IMR-90 (cell line): ENCODE data around the gene KRTAP4-16. TPM values are rescaled to one million over a fixed set of nuclear protein-coding genes. Genes with fewer than 3 reads are reported as not detected.

Experiments used
- ATAC-seq: fragments of 200-7000 bp; cut with Tn5 transposase; 2 replicates; pipeline ENCODE4 v1.9.1; 2020; ENCODE audit warnings: low read depth, mild to moderate bottlenecking, moderate library complexity
- BruUV-seq: library from RNA; stranded (reverse); fragments of 400-500 nt; replicated peaks from 2 replicates; lab custom pipeline; 2021; lab: Mats Ljungman, UMichigan
- CTCF ChIA-PET: fragments of 300-600 bp; formaldehyde crosslinking; extraction: SDS; loops from one replicate; lab custom pipeline; 2021; ENCODE audit warnings: antibody characterized with exemption; lab: Yijun Ruan, JAX
- POLR2A ChIA-PET: fragments of 300-600 bp; sonication (Branson Sonifier 250); formaldehyde crosslinking; loops from one replicate; lab custom pipeline; 2022; ENCODE audit warnings: antibody characterized with exemption; ENCODE audit not compliant: unreplicated experiment; lab: Charles Lee
- DNase-seq: peaks from one replicate; pipeline ENCODE4 v3.0.0; 2013
- H2AFZ ChIP-seq: replicated peaks from 2 replicates; pipeline ENCODE3; 2013; ENCODE audit warnings: low read length, mild to moderate bottlenecking; ENCODE audit not compliant: poor library complexity
- H2AK5ac ChIP-seq: 2 replicates; pipeline ENCODE4 v1.6.1; 2013; ENCODE audit warnings: low read depth, low read length, inconsistent platforms
- H2AK9ac ChIP-seq: replicated peaks from 2 replicates; pipeline ENCODE3; 2013; ENCODE audit warnings: mild to moderate bottlenecking, low read depth, low read length, moderate library complexity; ENCODE audit not compliant: poor library complexity
- H2BK120ac ChIP-seq: 2 replicates; pipeline ENCODE4 v1.6.1; 2013; ENCODE audit warnings: low read depth, low read length, inconsistent platforms
- H2BK15ac ChIP-seq: 3 replicates; pipeline ENCODE4 v1.6.1; 2013; ENCODE audit warnings: low read depth, low read length, inconsistent platforms
- H2BK20ac ChIP-seq: 2 replicates; pipeline ENCODE4 v1.6.1; 2013; ENCODE audit warnings: low read depth, mild to moderate bottlenecking, inconsistent platforms, low read length, moderate library complexity
- H2BK5ac ChIP-seq: 2 replicates; pipeline ENCODE4 v1.6.1; 2013; ENCODE audit warnings: mild to moderate bottlenecking, low read depth, low read length, inconsistent platforms; ENCODE audit not compliant: poor library complexity, severe bottlenecking
- H3K14ac ChIP-seq: replicated peaks from 2 replicates; pipeline ENCODE4 v1.6.1; 2013; ENCODE audit warnings: low read depth, low read length, inconsistent platforms
- H3K18ac ChIP-seq: 2 replicates; pipeline ENCODE4 v1.6.1; 2013; ENCODE audit warnings: low read depth, low read length, control low read depth
- H3K23ac ChIP-seq: 2 replicates; pipeline ENCODE4 v1.6.1; 2013; ENCODE audit warnings: low read depth, low read length, inconsistent platforms
- H3K27ac ChIP-seq: 2 replicates; pipeline ENCODE4 v1.5.1; 2013; ENCODE audit warnings: mild to moderate bottlenecking, control low read depth, low read length; ENCODE audit not compliant: insufficient read depth
- H3K27me3 ChIP-seq: 2 replicates; pipeline ENCODE4 v1.6.1; 2013; ENCODE audit warnings: low read length; ENCODE audit not compliant: control insufficient read depth, insufficient read depth
- H3K36me3 ChIP-seq: 2 replicates; pipeline ENCODE4 v1.6.1; 2013; ENCODE audit warnings: low read length, mixed read lengths; ENCODE audit not compliant: control insufficient read depth, insufficient read depth
- H3K4ac ChIP-seq: 2 replicates; pipeline ENCODE4 v1.6.1; 2013; ENCODE audit warnings: low read depth, low read length, inconsistent platforms
- H3K4me1 ChIP-seq: 2 replicates; pipeline ENCODE4 v1.6.1; 2013; ENCODE audit warnings: low read length, mixed read lengths; ENCODE audit not compliant: control insufficient read depth, insufficient read depth
- H3K4me2 ChIP-seq: 2 replicates; pipeline ENCODE4 v1.6.1; 2013; ENCODE audit warnings: low read depth, mild to moderate bottlenecking, control low read depth, low read length, moderate library complexity
- H3K4me3 ChIP-seq: 2 replicates; pipeline ENCODE4 v1.5.1; 2013; ENCODE audit warnings: low read depth, mild to moderate bottlenecking, control low read depth, low read length, moderate library complexity; ENCODE audit not compliant: insufficient read depth
- H3K56ac ChIP-seq: 2 replicates; pipeline ENCODE4 v1.6.1; 2013; ENCODE audit warnings: low read length, inconsistent platforms; ENCODE audit not compliant: insufficient read depth; ENCODE audit errors: extremely low read depth
- H3K79me1 ChIP-seq, 2 experiments: 2 replicates each; pipeline ENCODE4 v1.6.1; 2013; ENCODE audit warnings: low read length in 2 of 2, inconsistent platforms in 1 of 2, low read depth in 1 of 2
- H3K9ac ChIP-seq: 2 replicates; pipeline ENCODE4 v1.6.1; 2013; ENCODE audit warnings: low read depth, low read length, control low read depth
- H3K9me1 ChIP-seq: 2 replicates; pipeline ENCODE4 v1.6.1; 2013; ENCODE audit warnings: low read length, inconsistent platforms; ENCODE audit not compliant: insufficient read depth
- H3K9me3 ChIP-seq: 2 replicates; pipeline ENCODE4 v1.6.1; 2013; ENCODE audit warnings: low read length; ENCODE audit not compliant: control insufficient read depth, insufficient read depth
- H4K20me1 ChIP-seq: 2 replicates; pipeline ENCODE4 v1.6.1; 2013; ENCODE audit warnings: low read length, inconsistent platforms; ENCODE audit not compliant: insufficient read depth
- H4K5ac ChIP-seq: 2 replicates; pipeline ENCODE4 v1.6.1; 2013; ENCODE audit warnings: mild to moderate bottlenecking, low read depth, low read length, control low read depth
- H4K8ac ChIP-seq, 2 experiments: 2 replicates each; pipeline ENCODE4 v1.6.1; 2013; ENCODE audit warnings: low read depth in 2 of 2, low read length in 2 of 2, control low read depth in 1 of 2, inconsistent platforms in 1 of 2
- H4K91ac ChIP-seq: 2 replicates; pipeline ENCODE4 v1.6.1; 2013; ENCODE audit warnings: low read depth, low read length, inconsistent platforms; ENCODE audit not compliant: insufficient read depth
- BHLHE40 ChIP-seq: fragments of 150-350 bp; IDR thresholded peaks from 2 replicates; pipeline ENCODE4 v1.6.1; 2016; ENCODE audit warnings: mild to moderate bottlenecking, low read depth, low read length
- CEBPB ChIP-seq: IDR thresholded peaks from 2 replicates; pipeline ENCODE4 v1.6.1; 2012; ENCODE audit warnings: low read depth, low read length, improper control_type of control experiment
- CHD1 ChIP-seq: IDR thresholded peaks from 2 replicates; pipeline ENCODE4 v1.6.1; 2012; ENCODE audit warnings: low read depth, low read length, improper control_type of control experiment
- CTCF ChIP-seq: conservative IDR thresholded peaks from 2 replicates; pipeline ENCODE4 v1.5.1; 2012; ENCODE audit warnings: mild to moderate bottlenecking, low read depth, low read length, improper control_type of control experiment
- ELK1 ChIP-seq: fragments of 150-350 bp; IDR thresholded peaks from 2 replicates; pipeline ENCODE4 v1.6.1; 2016; ENCODE audit warnings: low read depth, mild to moderate bottlenecking, low read length, moderate library complexity, borderline replicate concordance
- FOS ChIP-seq: fragments of 150-350 bp; IDR thresholded peaks from 2 replicates; pipeline ENCODE4 v1.6.1; 2016; ENCODE audit warnings: low read depth, low read length
- MAFK ChIP-seq: IDR thresholded peaks from 2 replicates; pipeline ENCODE4 v1.6.1; 2012; ENCODE audit warnings: low read depth, low read length, improper control_type of control experiment
- MAZ ChIP-seq: IDR thresholded peaks from 2 replicates; pipeline ENCODE4 v1.6.1; 2012; ENCODE audit warnings: low read depth, mild to moderate bottlenecking, low read length, improper control_type of control experiment, moderate library complexity, borderline replicate concordance
- MXI1 ChIP-seq: IDR thresholded peaks from 2 replicates; pipeline ENCODE4 v1.6.1; 2012; ENCODE audit warnings: low read depth, mild to moderate bottlenecking, low read length, moderate library complexity, borderline replicate concordance
- NFE2L2 ChIP-seq: fragments of 150-350 bp; IDR thresholded peaks from 2 replicates; pipeline ENCODE4 v1.6.1; 2016; ENCODE audit warnings: low read depth, mild to moderate bottlenecking, low read length
- POLR2A ChIP-seq: IDR thresholded peaks from 2 replicates; pipeline ENCODE4 v1.6.1; 2012; ENCODE audit warnings: mild to moderate bottlenecking, low read depth, low read length
- RAD21 ChIP-seq: IDR thresholded peaks from 2 replicates; pipeline ENCODE4 v1.6.1; 2012; ENCODE audit warnings: low read length, improper control_type of control experiment
- RCOR1 ChIP-seq: IDR thresholded peaks from 2 replicates; pipeline ENCODE4 v1.6.1; 2012; ENCODE audit warnings: mild to moderate bottlenecking, low read length, improper control_type of control experiment; ENCODE audit not compliant: insufficient replicate concordance
- RFX5 ChIP-seq: IDR thresholded peaks from 2 replicates; pipeline ENCODE4 v1.8.0; 2012; ENCODE audit warnings: low read depth, mild to moderate bottlenecking, low read length, moderate library complexity
- SMC3 ChIP-seq: fragments of 150-350 bp; IDR thresholded peaks from 2 replicates; pipeline ENCODE4 v1.6.1; 2016; ENCODE audit warnings: low read depth, mild to moderate bottlenecking, antibody characterized with exemption, low read length, moderate library complexity
- USF2 ChIP-seq: fragments of 150-350 bp; IDR thresholded peaks from 2 replicates; pipeline ENCODE4 v1.6.1; 2017; ENCODE audit warnings: mild to moderate bottlenecking, antibody characterized with exemption, low read length, low read depth
- dilution Hi-C: fragments of 300-500 bp; cut with HindIII; formaldehyde crosslinking; loops from one replicate; pipeline ENCODE4 v1.14.3; 2018; ENCODE audit warnings: low sequenced_read_pairs; ENCODE audit not compliant: unreplicated experiment
- in situ Hi-C: fragments of 300-500 bp; cut with MboI; formaldehyde crosslinking; loops from 3 replicates; pipeline ENCODE4 v1.14.3; 2019; ENCODE audit warnings: low sequenced_read_pairs, inconsistent platforms, mixed read lengths
- intact Hi-C: fragments of 100-400 bp; cut with micrococcal nuclease; formaldehyde crosslinking; loops from 2 replicates; pipeline ENCODE4 v1.10.0; 2022
- polyA plus RNA-seq, 3 experiments: library from polyadenylated mRNA; depleted of rRNA; stranded (reverse); fragments of >200 nt; gene quantifications; 2 replicates each; pipeline ENCODE4 v1.2.3, GENCODE V29; 2012; ENCODE audit warnings: low replicate concordance in 1 of 3
- total RNA-seq: library from RNA; depleted of rRNA; stranded (reverse); fragments of >200 nt; gene quantifications from 2 replicates; pipeline ENCODE4 v1.2.3, GENCODE V29; 2012

The KRTAP4-16 gene
- total and polyA plus RNA-seq, 2 of the 4 experiments (the other 2 are of a cell fraction): not detected

GRCh38 chr17:41052566-41052965 lies 49.4 kb downstream of the KRTAP4-16 start:
- no peak overlapping the region for H3K27ac ChIP-seq
- no peak overlapping the region for H3K4ac ChIP-seq

More at GRCh38 chr17:41052566-41052965, 49.4 kb downstream of the KRTAP4-16 start:
- POLR2A ChIA-PET: no interaction called here
- H3K9me1 ChIP-seq: peaks cover 10% of the 10 kb centered on the region; the same call in 1 of the 2 replicates
- no peak overlapping the region for H3K14ac ChIP-seq
- no peaks in the 10 kb centered on the region for H3K27me3 ChIP-seq
- dilution Hi-C loops (no loop called here), intact Hi-C loops (no loop called here), in situ Hi-C loops (no loop called here)
- H2BK120ac ChIP-seq: peak overlapping the region; percentile 62; the same call in 1 of the 2 replicates
- BruUV-seq: no TSS peak
- no peaks in the 10 kb centered on the region for H3K36me3 ChIP-seq
- H3K9me3 ChIP-seq: no peaks in the 10 kb centered on the region
- H3K56ac ChIP-seq: no peak overlapping the region
- CTCF ChIA-PET: no interaction called here
- TF ChIP-seq USF2 (no peak), CTCF (no peak), MAFK (no peak), CEBPB (no peak), MAZ (no peak), FOS (no peak), RFX5 (no peak), RAD21 (no peak), MXI1 (no peak), SMC3 (no peak), BHLHE40 (no peak), CHD1 (no peak), NFE2L2 (no peak), POLR2A (no peak), ELK1 (no peak), RCOR1 (no peak)
- peak overlapping the region; percentile 1 to 19; a peak in 2 of 4 replicates for H4K8ac ChIP-seq
- peak overlapping the region; percentile 56 for H2BK5ac ChIP-seq
- H3K79me1 ChIP-seq: no peaks in the 10 kb centered on the region
- no peak overlapping the region for H3K4me2 ChIP-seq
- ATAC-seq (no peak), DNase-seq (no peak)
- H4K91ac ChIP-seq: no peak overlapping the region
- H3K18ac ChIP-seq: peak overlapping the region; percentile 76; the same call in 1 of the 2 replicates
- no peak overlapping the region for H2AFZ ChIP-seq
- no peak overlapping the region for H2AK9ac ChIP-seq
- H2AK5ac ChIP-seq: no peak overlapping the region; the same call in 1 of the 2 replicates
- no peaks in the 10 kb centered on the region for H4K20me1 ChIP-seq
- peak overlapping the region; percentile 84; the same call in 1 of the 2 replicates for H4K5ac ChIP-seq
- peak overlapping the region; percentile 64 for H2BK20ac ChIP-seq
- no peak overlapping the region for H3K4me3 ChIP-seq
- peak overlapping the region; percentile 77; the same call in 1 of the 3 replicates for H2BK15ac ChIP-seq
- H3K4me1 ChIP-seq: peaks cover 5% of the 10 kb centered on the region
- no peak overlapping the region for H3K23ac ChIP-seq
- H3K9ac ChIP-seq: no peak overlapping the region
